Measurements from ENCODE around the gene TBC1D22A. TPM values are rescaled to one million over a fixed set of nuclear protein-coding genes. Genes with fewer than 3 reads are reported as not detected.

The TBC1D22A gene
- polyA plus RNA-seq, 1 experiment, result 19.8 TPM

DNA sequence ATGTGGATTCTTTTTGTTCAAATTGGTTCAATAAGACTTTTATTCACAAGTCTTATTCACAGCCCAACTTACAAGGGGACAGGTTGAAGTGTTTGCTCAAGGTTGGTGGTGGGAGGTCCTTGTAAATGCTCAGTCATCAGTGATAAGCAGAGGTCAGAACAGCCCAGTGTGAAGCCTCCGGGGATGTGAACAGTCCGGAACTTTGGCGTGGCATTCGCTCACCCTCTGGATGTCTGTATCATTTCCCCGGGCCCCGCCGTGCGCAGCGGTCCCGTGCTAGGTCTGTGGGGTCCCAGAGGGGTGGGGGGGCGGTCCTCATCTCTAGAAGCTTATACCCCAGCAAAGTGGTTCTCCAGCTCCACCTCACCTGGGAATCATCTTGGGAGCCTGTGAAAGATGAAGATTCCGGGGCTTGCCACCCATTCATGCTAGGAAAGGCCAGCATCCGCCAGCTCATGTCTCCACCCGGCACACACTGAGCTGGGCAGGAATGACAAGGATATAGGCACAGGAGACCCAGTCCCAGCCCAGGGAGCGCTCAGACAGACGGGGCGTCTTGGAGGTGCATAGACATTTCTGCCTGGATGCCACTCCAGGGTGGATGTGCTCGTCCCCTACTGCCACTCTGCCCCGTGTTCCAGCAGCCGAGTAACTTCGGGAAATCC is 327.5 kb downstream of the TBC1D22A start:
- ChIA-PET POLR2A (no interaction called here), CTCF (no interaction called here)
- TF ChIP-seq, protein P1, sequence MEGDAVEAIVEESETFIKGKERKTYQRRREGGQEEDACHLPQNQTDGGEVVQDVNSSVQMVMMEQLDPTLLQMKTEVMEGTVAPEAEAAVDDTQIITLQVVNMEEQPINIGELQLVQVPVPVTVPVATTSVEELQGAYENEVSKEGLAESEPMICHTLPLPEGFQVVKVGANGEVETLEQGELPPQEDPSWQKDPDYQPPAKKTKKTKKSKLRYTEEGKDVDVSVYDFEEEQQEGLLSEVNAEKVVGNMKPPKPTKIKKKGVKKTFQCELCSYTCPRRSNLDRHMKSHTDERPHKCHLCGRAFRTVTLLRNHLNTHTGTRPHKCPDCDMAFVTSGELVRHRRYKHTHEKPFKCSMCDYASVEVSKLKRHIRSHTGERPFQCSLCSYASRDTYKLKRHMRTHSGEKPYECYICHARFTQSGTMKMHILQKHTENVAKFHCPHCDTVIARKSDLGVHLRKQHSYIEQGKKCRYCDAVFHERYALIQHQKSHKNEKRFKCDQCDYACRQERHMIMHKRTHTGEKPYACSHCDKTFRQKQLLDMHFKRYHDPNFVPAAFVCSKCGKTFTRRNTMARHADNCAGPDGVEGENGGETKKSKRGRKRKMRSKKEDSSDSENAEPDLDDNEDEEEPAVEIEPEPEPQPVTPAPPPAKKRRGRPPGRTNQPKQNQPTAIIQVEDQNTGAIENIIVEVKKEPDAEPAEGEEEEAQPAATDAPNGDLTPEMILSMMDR (IDR thresholded peaks at IDR 0.05; ENCODE audit: low read depth, low read length), result no peak
- DNase-seq (ENCODE audit: low read depth, low spot score), result no peak
- Histone ChIP-seq H3K27me3 (ENCODE audit: control insufficient read depth, insufficient read depth, low read length) (no peaks in the 10 kb centered on the region), H3K4me3 (ENCODE audit: low read depth, low read length) (peak overlapping the region; percentile 56; the same call in 1 of the 2 replicates), H3K9me3 (ENCODE audit: control insufficient read depth, insufficient read depth, low read length) (peaks cover 21% of the 10 kb centered on the region), H3K27ac (ENCODE audit: low read depth, low read length) (no peak overlapping the region)

DNA sequence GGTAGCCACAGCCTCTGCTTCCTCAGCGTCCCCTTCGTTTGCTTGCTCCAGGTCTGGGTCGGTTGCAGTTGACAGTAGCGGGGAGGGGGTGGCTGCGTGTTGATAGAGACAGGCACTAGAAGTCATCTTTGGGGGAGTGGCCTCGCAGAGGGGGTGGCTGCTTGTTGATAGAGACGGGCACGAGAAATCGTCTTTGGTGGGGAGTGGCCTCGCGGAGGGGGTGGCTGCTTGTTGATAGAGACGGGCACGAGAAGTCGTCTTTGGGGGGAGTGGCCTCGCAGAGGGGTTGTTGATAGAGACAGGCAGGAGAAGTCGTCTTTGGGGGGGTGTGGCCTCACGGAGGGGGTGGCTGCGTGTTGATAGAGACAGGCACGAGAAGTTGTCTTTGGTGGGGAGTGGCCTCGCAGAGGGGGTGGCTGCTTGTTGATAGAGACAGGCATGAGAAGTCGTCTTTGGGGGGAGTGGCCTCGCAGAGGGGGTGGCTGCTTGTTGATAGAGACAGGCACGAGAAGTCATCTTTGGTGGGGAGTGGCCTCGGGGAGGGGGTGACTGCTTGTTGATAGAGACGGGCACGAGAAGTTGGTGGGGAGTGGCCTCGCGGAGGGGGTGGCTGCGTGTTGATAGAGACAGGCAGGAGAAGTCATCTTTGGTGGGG is 328.3 kb downstream of the TBC1D22A start:
- Histone ChIP-seq H3K27ac (ENCODE audit: low read depth, low read length) (no peak overlapping the region), H3K9me3 (ENCODE audit: control insufficient read depth, insufficient read depth, low read length) (peaks cover 25% of the 10 kb centered on the region), H3K27me3 (ENCODE audit: control insufficient read depth, insufficient read depth, low read length) (no peaks in the 10 kb centered on the region), H3K4me3 (ENCODE audit: low read depth, low read length) (peak overlapping the region; percentile 56)
- ChIA-PET CTCF (no interaction called here), POLR2A (no interaction called here)
- TF ChIP-seq, protein P1 (IDR thresholded peaks at IDR 0.05; ENCODE audit: low read depth, low read length), result no peak
- peak; percentile 24 for DNase-seq (ENCODE audit: low read depth, low spot score)

- H3K4me3 ChIP-seq (ENCODE audit: low read depth, low read length), result peak overlapping the region; percentile 56
- DNase-seq (ENCODE audit: low read depth, low spot score), result no peak
These were observed 328.8 kb downstream of the TBC1D22A start for GRCh38 chr22:47091246-47091651.

DNA sequence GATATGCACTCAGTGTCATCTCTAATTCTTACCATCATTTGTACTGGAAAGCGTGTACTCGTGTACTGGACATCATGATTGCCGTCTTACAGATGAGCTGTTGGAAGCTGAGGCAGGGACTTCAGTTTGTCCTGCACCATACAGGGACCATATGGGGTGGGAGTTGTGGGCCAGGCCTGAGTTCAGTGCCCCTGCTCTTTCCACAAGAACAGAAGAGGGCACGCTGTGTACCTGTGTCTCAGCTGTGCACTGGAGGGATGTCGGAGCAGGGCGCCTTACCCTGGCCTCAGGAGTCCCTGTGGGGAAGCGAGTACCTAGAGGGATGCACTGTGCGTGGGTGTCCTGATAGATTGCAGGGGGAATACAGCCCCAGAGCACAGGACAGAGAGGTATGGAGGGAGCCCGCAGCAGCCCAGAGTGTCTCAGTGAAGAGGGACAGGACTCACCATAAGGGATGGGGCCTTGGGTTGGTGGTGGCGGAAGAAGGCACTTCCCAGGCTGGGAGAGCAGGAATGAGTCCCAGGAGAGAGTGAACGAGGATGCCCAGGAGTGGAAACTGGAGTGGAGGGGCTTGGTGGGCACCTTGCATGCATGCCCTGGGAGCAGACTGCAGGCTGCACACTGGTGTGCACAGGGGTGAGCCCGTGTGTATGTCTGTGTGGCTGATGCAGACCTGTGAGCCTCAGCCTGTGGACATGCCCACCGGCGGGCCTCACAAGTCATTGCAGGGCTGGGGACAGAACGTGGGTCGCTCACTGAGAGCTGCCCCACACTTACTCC is 329.7 kb downstream of the TBC1D22A start:
- POLR2A ChIA-PET, result interaction anchor here (0.8 kb wide), 1 partner anchor 250 kb away, joined by 4 read pairs; no protein-coding TSS in a partner anchor
- Histone ChIP-seq H3K9me3 (ENCODE audit: control insufficient read depth, insufficient read depth, low read length) (peaks cover 29% of the 10 kb centered on the region), H3K4me3 (ENCODE audit: low read depth, low read length) (no peak overlapping the region), H3K27ac (ENCODE audit: low read depth, low read length) (peak overlapping the region; percentile 57), H3K27me3 (ENCODE audit: control insufficient read depth, insufficient read depth, low read length) (no peaks in the 10 kb centered on the region)
- CTCF ChIA-PET, result no interaction called here
- TF ChIP-seq, protein P1 (IDR thresholded peaks at IDR 0.05; ENCODE audit: low read depth, low read length), result no peak
- no peak for DNase-seq (ENCODE audit: low read depth, low spot score)

More at GRCh38 chr22:47091246-47091651, 328.8 kb downstream of the TBC1D22A start:
- TF ChIP-seq, protein P1 (IDR thresholded peaks at IDR 0.05; ENCODE audit: low read depth, low read length), result no peak
- Histone ChIP-seq H3K9me3 (ENCODE audit: control insufficient read depth, insufficient read depth, low read length) (peaks cover 26% of the 10 kb centered on the region), H3K27ac (ENCODE audit: low read depth, low read length) (no peak overlapping the region), H3K27me3 (ENCODE audit: control insufficient read depth, insufficient read depth, low read length) (no peaks in the 10 kb centered on the region)
- POLR2A ChIA-PET, result interaction anchor here (0.8 kb wide), 1 partner anchor 249 kb away, joined by 4 read pairs; no protein-coding TSS in a partner anchor
- CTCF ChIA-PET, result no interaction called here

Measured in AG04450 (cell line).